ENCODE results near the gene FGF10.

GRCh38 chr5:44265713-44266112, 123.5 kb downstream of the FGF10 start:
- TF ChIP-seq CTCF (IDR thresholded peaks at IDR 0.05) (no peak), REST (IDR thresholded peaks at IDR 0.05; ENCODE audit: insufficient read depth in 1 of 2, low read depth in 2 of 2, low read length in 1 of 2) (no peak)

All from Panc1 (cell line).